Endothelial cell of umbilical vein (primary cell): ENCODE results near the gene AFAP1L2. TPM values are rescaled to one million over a fixed set of nuclear protein-coding genes. Genes with fewer than 3 reads are reported as not detected.

Source experiments
- BruUV-seq: library from RNA; stranded (reverse); fragments of 400-500 nt; replicated peaks from 2 replicates; lab custom pipeline; 2021; lab: Mats Ljungman, UMichigan
- CTCF ChIA-PET: fragments of 300-600, 350-600 bp; sonication (Branson Sonifier 250); formaldehyde crosslinking; loops from one replicate; lab custom pipeline; 2021; ENCODE audit warnings: antibody characterized with exemption, inconsistent platforms; lab: Charles Lee
- POLR2A ChIA-PET: fragments of 300-600, 350-600 bp; sonication (Branson Sonifier 250); formaldehyde crosslinking; loops from one replicate; lab custom pipeline; 2021; ENCODE audit warnings: antibody characterized with exemption, inconsistent platforms; lab: Charles Lee
- DNase-seq: peaks from one replicate; pipeline ENCODE4 v3.0.0-alpha.2; 2011; ENCODE audit warnings: low read depth, low spot score
- FAIRE-seq: peaks from 2 replicates; lab custom pipeline; 2011; peaks lifted over from hg19 to GRCh38; lab: Jason Lieb, UNC
- H2AFZ ChIP-seq: 2 replicates; pipeline ENCODE4 v1.6.0; 2012; ENCODE audit warnings: low read depth, low read length, control low read depth, inconsistent platforms
- H3K27ac ChIP-seq: 2 replicates; pipeline ENCODE4 v1.5.1; 2011; ENCODE audit warnings: low read depth, mild to moderate bottlenecking, control low read depth, low read length, moderate library complexity; ENCODE audit not compliant: insufficient read depth
- H3K27me3 ChIP-seq, 2 experiments: 2 replicates each; pipeline versions ENCODE4 v1.6.0 to v1.6.1; 2011; ENCODE audit warnings: low read length in 2 of 2, mixed read lengths in 1 of 2; ENCODE audit not compliant: control insufficient read depth in 2 of 2, insufficient read depth in 2 of 2
- H3K36me3 ChIP-seq, 2 experiments: 2 replicates in 1 of 2; 3 replicates in 1 of 2; pipeline ENCODE4 v1.5.1; 2011; ENCODE audit warnings: low read length in 2 of 2, mild to moderate bottlenecking in 1 of 2, moderate library complexity in 1 of 2; ENCODE audit not compliant: control insufficient read depth in 2 of 2, insufficient read depth in 2 of 2; ENCODE audit errors: extremely low read depth in 1 of 2
- H3K4me1 ChIP-seq: 3 replicates; pipeline ENCODE4 v1.5.1; 2011; ENCODE audit warnings: mild to moderate bottlenecking, low read length; ENCODE audit not compliant: control insufficient read depth, insufficient read depth; ENCODE audit errors: extremely low read depth
- H3K4me2 ChIP-seq: 2 replicates; pipeline ENCODE4 v1.6.1; 2011; ENCODE audit warnings: low read length, control low read depth, mixed read lengths; ENCODE audit not compliant: insufficient read depth
- H3K4me3 ChIP-seq, 3 experiments: fragments of 200-600 bp in 1 of 3; sonication (generic), shearing (Covaris generic) in 1 of 3; replicated peaks in 1 of 3; 2 replicates each; pipeline ENCODE4 v1.5.1; 2011 to 2016; ENCODE audit warnings: control low read depth in 3 of 3, low read length in 3 of 3, mild to moderate bottlenecking in 2 of 3, inconsistent platforms in 1 of 3, low read depth in 1 of 3, moderate library complexity in 1 of 3; ENCODE audit not compliant: insufficient read depth in 1 of 3
- H3K79me2 ChIP-seq: 2 replicates; pipeline ENCODE4 v1.6.0; 2012; ENCODE audit warnings: low read length, inconsistent platforms; ENCODE audit not compliant: control insufficient read depth, insufficient read depth
- H3K9ac ChIP-seq: replicated peaks from 2 replicates; pipeline ENCODE3; 2011; ENCODE audit warnings: low read length, control low read depth; ENCODE audit not compliant: insufficient read depth; ENCODE audit errors: extremely low read depth
- H3K9me1 ChIP-seq: replicated peaks from 3 replicates; pipeline ENCODE4 v1.6.0; 2011; ENCODE audit warnings: mild to moderate bottlenecking, low read length; ENCODE audit not compliant: control insufficient read depth, insufficient read depth; ENCODE audit errors: extremely low read depth
- H3K9me3 ChIP-seq: replicated peaks from 2 replicates; pipeline ENCODE4 v1.5.1; 2012; ENCODE audit warnings: low read length, inconsistent platforms; ENCODE audit not compliant: control insufficient read depth, insufficient read depth
- H4K20me1 ChIP-seq: replicated peaks from 2 replicates; pipeline ENCODE3; 2011; ENCODE audit warnings: mild to moderate bottlenecking, low read length; ENCODE audit not compliant: control insufficient read depth, insufficient read depth; ENCODE audit errors: extremely low read depth
- CTCF ChIP-seq, 2 donors: IDR thresholded peaks; 1 replicate in 1 of 2; 2 replicates in 1 of 2; pipeline ENCODE4 v1.5.1; 2011; ENCODE audit warnings: low read length in 2 of 2, mild to moderate bottlenecking in 2 of 2, moderate library complexity in 2 of 2, control low read depth in 1 of 2, inconsistent platforms in 1 of 2, low read depth in 1 of 2; ENCODE audit not compliant: insufficient read depth in 1 of 2; ENCODE audit errors: extremely low read depth in 1 of 2
- EZH2 ChIP-seq: IDR thresholded peaks from 2 replicates; pipeline ENCODE4 v1.6.1; 2012; ENCODE audit warnings: borderline replicate concordance, low read depth, mild to moderate bottlenecking, moderate library complexity, low read length, inconsistent platforms; ENCODE audit not compliant: severe bottlenecking
- FOS ChIP-seq: IDR thresholded peaks from 2 replicates; pipeline ENCODE4 v1.6.1; 2011; ENCODE audit warnings: mild to moderate bottlenecking, low read length, moderate library complexity, borderline replicate concordance; ENCODE audit not compliant: insufficient read depth
- GATA2 ChIP-seq: IDR thresholded peaks from 2 replicates; pipeline ENCODE4 v1.7.0; 2011; ENCODE audit warnings: low read depth, mild to moderate bottlenecking, moderate library complexity, mixed read lengths, low read length; ENCODE audit not compliant: insufficient read length, insufficient read depth
- JUN ChIP-seq: IDR thresholded peaks from 2 replicates; pipeline ENCODE4 v1.6.1; 2011; ENCODE audit warnings: borderline replicate concordance, low read depth; ENCODE audit not compliant: insufficient read length, insufficient read depth
- MAX ChIP-seq: IDR thresholded peaks from 2 replicates; pipeline ENCODE4 v1.6.1; 2011; ENCODE audit not compliant: insufficient read depth, insufficient read length
- MYC ChIP-seq: IDR thresholded peaks from one replicate; pipeline ENCODE4 v1.6.1; 2011; ENCODE audit warnings: mild to moderate bottlenecking, low read depth, low read length
- POLR2A ChIP-seq: IDR thresholded peaks from 2 replicates; pipeline ENCODE4 v1.6.1; 2012; ENCODE audit warnings: low read depth, mild to moderate bottlenecking, control low read depth, low read length
- POLR2AphosphoS5 ChIP-seq: IDR thresholded peaks from 2 replicates; pipeline ENCODE4 v1.6.1; 2012; ENCODE audit warnings: low read depth, mild to moderate bottlenecking, control low read depth, low read length, moderate library complexity; ENCODE audit not compliant: insufficient read depth
- dilution Hi-C: fragments of 300-500 bp; cut with MboI; formaldehyde crosslinking; loops from one replicate; pipeline ENCODE4 v1.15.0; 2019; ENCODE audit warnings: low sequenced_read_pairs; ENCODE audit not compliant: extremely low pct_ligation_motif_present
- intact Hi-C: fragments of 100-400 bp; cut with micrococcal nuclease; formaldehyde crosslinking; loops from one replicate; pipeline ENCODE4 v1.10.0; 2022
- polyA plus RNA-seq, 4 experiments: library from polyadenylated mRNA; depleted of rRNA in 3 of 4; stranded (reverse) in 3 of 4; unstranded in 1 of 4; fragments of >200 nt; gene quantifications; 2 replicates each; pipeline versions ENCODE4 v1.2.1 to v1.2.3, GENCODE V29; 2011 to 2012; ENCODE audit warnings: missing spikeins in 1 of 4
- total RNA-seq: library from RNA; stranded (reverse); gene quantifications from 2 replicates; pipeline ENCODE4 v1.2.3, GENCODE V29; 2021

Gene AFAP1L2
- total and polyA plus RNA-seq, 2 donors (not counting 3 experiments of a cell fraction or from before 2014, with no cell fraction given), result 0.90 to 4.1 TPM

GRCh38 chr10:114375047-114375446, 29.3 kb downstream of the AFAP1L2 start:
- H3K4me1 ChIP-seq, result peaks cover 23% of the 10 kb centered on the region
- ChIA-PET POLR2A (interaction anchor here (1.2 kb wide), 1 partner anchor 14 kb away, joined by 3 read pairs; no protein-coding TSS in a partner anchor), CTCF (interaction anchor here (1.0 to 1.8 kb wide), 7 partner anchors 11 to 96 kb away, joined by 3 to 7 read pairs (median 4); no protein-coding TSS in a partner anchor)
- dilution Hi-C loops, result no loop called here
- no peak overlapping the region for H2AFZ ChIP-seq
- BruUV-seq, result no TSS peak
- DNase-seq, result peak; percentile 88
- no peaks in the 10 kb centered on the region for H3K36me3 ChIP-seq
- H3K27me3 ChIP-seq, result peaks cover 22 to 41% of the 10 kb centered on the region in 2 experiments
- no peak overlapping the region for H3K9ac ChIP-seq
- H3K9me1 ChIP-seq, result no peaks in the 10 kb centered on the region
- peak overlapping the region; percentile 36 for H3K4me2 ChIP-seq
- H3K79me2 ChIP-seq, result no peaks in the 10 kb centered on the region
- H4K20me1 ChIP-seq, result no peaks in the 10 kb centered on the region
- TF ChIP-seq MAX (no peak), MYC (no peak), FOS (peak; percentile 42), JUN (peak; percentile 59), POLR2A (no peak), EZH2 (no peak), GATA2 (peak; percentile 10), CTCF (IDR thresholded peaks at IDR 0.05; ENCODE audit: extremely low read depth in 1 of 2, insufficient read depth in 1 of 2, low read depth in 1 of 2, low read length in 2 of 2) (no peak), POLR2AphosphoS5 (peak; percentile 28)
- peak; percentile 91 for FAIRE-seq
- H3K9me3 ChIP-seq, result no peaks in the 10 kb centered on the region
- no peak overlapping the region for H3K27ac ChIP-seq
- intact Hi-C loops, result loop anchor here (1.0 to 10.0 kb wide), 2 partner anchors 14 to 320 kb away; no protein-coding TSS in a partner anchor
- H3K4me3 ChIP-seq, result no peak overlapping the region
